Peyer's patch (tissue), 4 donors: ENCODE measurements around the gene FGGY. TPM values are rescaled to one million over a fixed set of nuclear protein-coding genes. Genes with fewer than 3 reads are reported as not detected.
A peak's percentile ranks its signal among the peaks of the same experiment; 100 is the strongest.

ENCODE experiments used
- DNase-seq, 3 donors: peaks; one replicate each; pipeline ENCODE4 v3.0.0-alpha.2; 2017 to 2019
- H3K27ac ChIP-seq, 4 donors: fragments of 200-600 bp; sonication (generic); one replicate each; pipeline ENCODE4 v1.5.1; 2016 to 2019
- H3K27me3 ChIP-seq, 2 donors: fragments of 200-600 bp; sonication (generic); one replicate each; pipeline ENCODE4 v1.5.1; 2019
- H3K36me3 ChIP-seq, 3 donors: fragments of 200-600 bp; sonication (generic); one replicate each; pipeline ENCODE4 v1.5.1; 2016 to 2019
- H3K4me1 ChIP-seq, 4 donors: fragments of 200-600 bp; sonication (generic); one replicate each; pipeline ENCODE4 v1.5.1; 2016 to 2019
- H3K4me3 ChIP-seq, 4 donors: fragments of 200-600 bp; sonication (generic); 1 replicate in 3 of 4; 2 replicates in 1 of 4; pipeline ENCODE4 v1.5.1; 2016 to 2019; ENCODE audit warnings: mild to moderate bottlenecking in 1 of 4
- H3K9me3 ChIP-seq, 4 donors: fragments of 200-600 bp; sonication (generic); one replicate each; pipeline ENCODE4 v1.5.1; 2016 to 2019; ENCODE audit warnings: mild to moderate bottlenecking in 1 of 4
- CTCF ChIP-seq, 6 experiments: fragments of 450-650 bp in 4 of 6; fragments of 200-600 bp in 2 of 6; sonication (generic) in 1 of 6; IDR thresholded peaks; one replicate each; pipeline ENCODE4 v1.5.1; 2017 to 2019; ENCODE audit warnings: antibody characterized with exemption in 6 of 6, mild to moderate bottlenecking in 3 of 6, moderate library complexity in 1 of 6
- POLR2A ChIP-seq, 2 donors: fragments of 450-650 bp; IDR thresholded peaks; one replicate each; pipeline ENCODE4 v1.5.1; 2017; ENCODE audit warnings: antibody characterized with exemption in 2 of 2, mild to moderate bottlenecking in 2 of 2, moderate library complexity in 2 of 2
- total RNA-seq, 4 donors: library from RNA; depleted of rRNA; stranded (reverse); fragments of >200 nt; gene quantifications; one replicate each; pipeline ENCODE4 v1.1.0, GENCODE V29; 2016

The FGGY gene
- total RNA-seq, 4 donors from 2014 or later: 18.9 to 102 (median 33.6) TPM

- DNase-seq: no peak
- no peaks in the 10 kb centered on the region for H3K27me3 ChIP-seq
- H3K4me3 ChIP-seq: no peak overlapping the region
- no peaks in the 10 kb centered on the region for H3K36me3 ChIP-seq
- H3K9me3 ChIP-seq: no peaks in the 10 kb centered on the region
- H3K4me1 ChIP-seq: peaks cover 0 to 3% (median 0%) of the 10 kb centered on the region in 4 donors
- no peak overlapping the region for H3K27ac ChIP-seq
- TF ChIP-seq POLR2A (IDR thresholded peaks at IDR 0.05): no peak
Observed at GRCh38 chr1:59669752-59670312, 372.9 kb downstream of the FGGY start.

GRCh38 chr1:59670662-59671061 lies 373.8 kb downstream of the FGGY start:
- Histone ChIP-seq H3K4me1 (peaks cover 0 to 5% (median 0%) of the 10 kb centered on the region in 4 donors), H3K27me3 (no peaks in the 10 kb centered on the region), H3K4me3 (no peak overlapping the region), H3K27ac (peak overlapping the region in 1 of 4 donors; percentile 17), H3K9me3 (no peaks in the 10 kb centered on the region), H3K36me3 (no peaks in the 10 kb centered on the region)
- TF ChIP-seq CTCF (IDR thresholded peaks at IDR 0.05): no peak
- TF ChIP-seq POLR2A (IDR thresholded peaks at IDR 0.05): no peak
- DNase-seq: no peak

GRCh38 chr1:59671066-59671952 lies 374.4 kb downstream of the FGGY start:
- no peaks in the 10 kb centered on the region for H3K36me3 ChIP-seq
- no peak overlapping the region for H3K4me3 ChIP-seq
- peaks cover 0 to 5% (median 0%) of the 10 kb centered on the region in 4 donors for H3K4me1 ChIP-seq
- H3K27ac ChIP-seq: peak overlapping the region in 1 of 4 donors; percentile 17
- no peaks in the 10 kb centered on the region for H3K9me3 ChIP-seq
- DNase-seq: no peak
- H3K27me3 ChIP-seq: no peaks in the 10 kb centered on the region
- TF ChIP-seq POLR2A (IDR thresholded peaks at IDR 0.05) (no peak), CTCF (IDR thresholded peaks at IDR 0.05) (no peak)

GRCh38 chr1:59671953-59672305 lies 375.0 kb downstream of the FGGY start:
- Histone ChIP-seq H3K27me3 (no peaks in the 10 kb centered on the region), H3K27ac (no peak overlapping the region), H3K9me3 (no peaks in the 10 kb centered on the region), H3K36me3 (no peaks in the 10 kb centered on the region), H3K4me3 (no peak overlapping the region), H3K4me1 (peaks cover 0 to 5% (median 0%) of the 10 kb centered on the region in 4 donors)
- DNase-seq: no peak
- TF ChIP-seq CTCF (IDR thresholded peaks at IDR 0.05) (no peak), POLR2A (IDR thresholded peaks at IDR 0.05) (no peak)

- TF ChIP-seq CTCF (IDR thresholded peaks at IDR 0.05): no peak
- no peak for TF ChIP-seq POLR2A (IDR thresholded peaks at IDR 0.05)
- no peak overlapping the region for H3K27ac ChIP-seq
- no peak for DNase-seq
- H3K9me3 ChIP-seq: no peaks in the 10 kb centered on the region
- peaks cover 0 to 5% (median 0%) of the 10 kb centered on the region in 4 donors for H3K4me1 ChIP-seq
- no peaks in the 10 kb centered on the region for H3K36me3 ChIP-seq
- H3K4me3 ChIP-seq: no peak overlapping the region
- no peaks in the 10 kb centered on the region for H3K27me3 ChIP-seq
Observed at GRCh38 chr1:59672851-59673572, 376.1 kb downstream of the FGGY start.
